ENCODE measurements around the gene PRDM16. TPM values are rescaled to one million over a fixed set of nuclear protein-coding genes. Genes with fewer than 3 reads are reported as not detected.

Gene PRDM16
- total RNA-seq, 1 experiment from 2014 or later, result 0.17 TPM

GRCh38 chr1:3171761-3172160 lies 102.8 kb downstream of the PRDM16 start:
- no peak overlapping the region for H4K5ac ChIP-seq (ENCODE audit: insufficient read length, low read depth, low read length)
- no peak overlapping the region for H3K27ac ChIP-seq (ENCODE audit: insufficient read length, low read depth, low read length)
- H3K56ac ChIP-seq (ENCODE audit: insufficient read length, low read depth, low read length), result no peak overlapping the region
- no peaks in the 10 kb centered on the region for H3K79me2 ChIP-seq (ENCODE audit: insufficient read depth, low read length)
- Mint-ChIP-seq H3K27me3 (ENCODE audit: low read depth) (peaks cover 2% of the 10 kb centered on the region; the same call in 1 of the 2 replicates), H3K4me1 (peaks cover 0 to 14% of the 10 kb centered on the region in 2 experiments; a peak in 2 of 4 replicates), H3K36me3 (ENCODE audit: insufficient read depth in 1 of 3, low read depth in 3 of 3) (no peaks in the 10 kb centered on the region), H3K27ac (no peak overlapping the region), H3K4me3 (no peak overlapping the region), H3K9me3 (no peaks in the 10 kb centered on the region)
- H3K4me1 ChIP-seq (ENCODE audit: insufficient read depth, low read length), result no peaks in the 10 kb centered on the region
- DNase-seq, result no peak
- H3T11ph ChIP-seq (ENCODE audit: low read length), result no peak overlapping the region
- no peak overlapping the region for H2AFZ ChIP-seq (ENCODE audit: low read length)
- no peaks in the 10 kb centered on the region for H3K23me2 ChIP-seq (ENCODE audit: insufficient read length, low read depth, low read length, poor library complexity, severe bottlenecking)
- H3K4me2 ChIP-seq (ENCODE audit: insufficient read depth, insufficient read length, low read length), result no peak overlapping the region
- no peak overlapping the region for H2AK5ac ChIP-seq (ENCODE audit: insufficient read length, low read length)
- no peak overlapping the region for H4K91ac ChIP-seq (ENCODE audit: insufficient read length, low read depth, low read length)
- TF ChIP-seq CTCF (conservative IDR thresholded peaks at IDR 0.05), result no peak
- H2BK12ac ChIP-seq (ENCODE audit: insufficient read length, low read depth, low read length), result no peak overlapping the region
- H3K9ac ChIP-seq (ENCODE audit: extremely low read depth, insufficient read length, low read length), result no peak overlapping the region
- no peak overlapping the region for H3K4ac ChIP-seq (ENCODE audit: low read depth, low read length)
- H4K20me1 ChIP-seq (ENCODE audit: control insufficient read depth, insufficient read depth, insufficient read length), result no peaks in the 10 kb centered on the region
- no peak overlapping the region for H2BK120ac ChIP-seq (ENCODE audit: low read depth, low read length, poor library complexity, severe bottlenecking)
- no peak overlapping the region for H4K8ac ChIP-seq (replicated peaks; ENCODE audit: insufficient read length, low read depth, low read length)
- WGBS (ENCODE audit: extremely low coverage, insufficient read length, low lambda C conversion rate), result no CpG with 5 or more reads among the region's 19 CpGs
- H2BK20ac ChIP-seq (ENCODE audit: low read depth, low read length, poor library complexity, severe bottlenecking), result no peak overlapping the region
- H3K9me3 ChIP-seq (ENCODE audit: control insufficient read depth, low read depth, low read length), result no peaks in the 10 kb centered on the region
- H3K18ac ChIP-seq (ENCODE audit: insufficient read length, low read depth, low read length), result no peak overlapping the region
- no peak overlapping the region for H3K23ac ChIP-seq (ENCODE audit: insufficient read length, low read depth, low read length)
- no peaks in the 10 kb centered on the region for H3K27me3 ChIP-seq (ENCODE audit: insufficient read depth, low read length)
- H2BK15ac ChIP-seq (ENCODE audit: low read depth, low read length), result no peak overlapping the region
- H3K79me1 ChIP-seq (ENCODE audit: insufficient read depth, low read depth, low read length, poor library complexity, severe bottlenecking), result no peaks in the 10 kb centered on the region
- H3K14ac ChIP-seq (ENCODE audit: insufficient read depth, low read length), result no peak overlapping the region
- no peak overlapping the region for H2BK5ac ChIP-seq (ENCODE audit: insufficient read length, low read length)

All from H9 (cell line).